GM12878 (cell line): ENCODE results near the gene SERTAD2. TPM values are rescaled to one million over a fixed set of nuclear protein-coding genes. Genes with fewer than 3 reads are reported as not detected.

Source experiments
- BCL11A ChIP-seq: IDR thresholded peaks from 2 replicates; pipeline ENCODE4 v1.6.1; 2011; ENCODE audit warnings: low read depth, low read length
- CHD2 ChIP-seq: IDR thresholded peaks from 2 replicates; pipeline ENCODE4 v1.6.1; 2011; ENCODE audit warnings: low read depth, low read length, improper control_type of control experiment, borderline replicate concordance
- E2F4 ChIP-seq: IDR thresholded peaks from 2 replicates; pipeline ENCODE4 v1.6.1; 2012; ENCODE audit warnings: low read depth, low read length, improper control_type of control experiment
- EED ChIP-seq: sonication (generic); IDR thresholded peaks from 2 replicates; pipeline ENCODE4 v1.6.1; 2016; ENCODE audit warnings: antibody characterized with exemption, low read depth
- EGR1 ChIP-seq, 2 experiments: IDR thresholded peaks; 1 replicate in 1 of 2; 2 replicates in 1 of 2; pipeline ENCODE4 v1.6.1; 2011 to 2012; ENCODE audit warnings: low read depth in 2 of 2, low read length in 2 of 2, borderline replicate concordance in 1 of 2, mild to moderate bottlenecking in 1 of 2, moderate library complexity in 1 of 2
- ETV6 ChIP-seq, 2 experiments: fragments of 450-650 bp in 1 of 2; IDR thresholded peaks in 1 of 2; conservative IDR thresholded peaks in 1 of 2; 2 replicates each; pipeline ENCODE4 v1.6.1; 2014; ENCODE audit warnings: antibody characterized with exemption in 1 of 2, borderline replicate concordance in 1 of 2, low read depth in 1 of 2, mild to moderate bottlenecking in 1 of 2, moderate library complexity in 1 of 2
- FOS ChIP-seq: IDR thresholded peaks from 3 replicates; pipeline ENCODE4 v1.6.1; 2011; ENCODE audit warnings: borderline replicate concordance; ENCODE audit not compliant: insufficient read length; ENCODE audit errors: extremely low read depth
- GABPA ChIP-seq: IDR thresholded peaks from 2 replicates; pipeline ENCODE4 v1.6.1; 2014; ENCODE audit warnings: antibody characterized with exemption, low read depth, mild to moderate bottlenecking, inconsistent platforms
- NR2F1 ChIP-seq: fragments of 450-650 bp; conservative IDR thresholded peaks from 2 replicates; pipeline ENCODE4 v1.6.1; 2017; ENCODE audit warnings: mild to moderate bottlenecking
- PAX5 ChIP-seq: IDR thresholded peaks from 2 replicates; pipeline ENCODE4 v1.6.1; 2011; ENCODE audit warnings: low read depth, low read length, borderline replicate concordance
- POLR2AphosphoS2 ChIP-seq: IDR thresholded peaks from 2 replicates; pipeline ENCODE4 v1.6.1; 2011; ENCODE audit warnings: low read depth, mild to moderate bottlenecking, low read length, improper control_type of control experiment, moderate library complexity
- RELA ChIP-seq: fragments of 450-650 bp; IDR thresholded peaks from 2 replicates; pipeline ENCODE4 v1.8.0; 2014; ENCODE audit warnings: borderline replicate concordance; ENCODE audit not compliant: partially characterized antibody
- RFX5 ChIP-seq: IDR thresholded peaks from 2 replicates; pipeline ENCODE4 v1.6.1; 2011; ENCODE audit warnings: low read depth, low read length, improper control_type of control experiment
- SKIL ChIP-seq: fragments of 450-650 bp; IDR thresholded peaks from 2 replicates; pipeline ENCODE4 v1.6.1; 2017; ENCODE audit warnings: mild to moderate bottlenecking, low read depth, inconsistent platforms; ENCODE audit not compliant: poor library complexity, severe bottlenecking
- SREBF2 ChIP-seq: IDR thresholded peaks from 2 replicates; pipeline ENCODE4 v1.6.1; 2012; ENCODE audit warnings: mild to moderate bottlenecking, low read length
- SUPT20H ChIP-seq: IDR thresholded peaks from 2 replicates; pipeline ENCODE4 v1.6.1; 2011; ENCODE audit warnings: low read depth, mild to moderate bottlenecking, low read length, moderate library complexity, borderline replicate concordance; ENCODE audit not compliant: control insufficient read depth
- USF1 ChIP-seq: IDR thresholded peaks from 2 replicates; pipeline ENCODE4 v1.6.1; 2011; ENCODE audit warnings: borderline replicate concordance, low read depth, mild to moderate bottlenecking, moderate library complexity, mixed read lengths, low read length; ENCODE audit not compliant: insufficient read depth; ENCODE audit errors: extremely low read length
- ZBTB11 ChIP-seq: fragments of 450-650 bp; formaldehyde crosslinking; IDR thresholded peaks from 2 replicates; pipeline ENCODE4 v1.5.0; 2022; ENCODE audit warnings: mild to moderate bottlenecking, missing genetic modification characterization
- ZNF217 ChIP-seq: fragments of 450-650 bp; IDR thresholded peaks from 2 replicates; pipeline ENCODE4 v1.6.1; 2017; ENCODE audit warnings: antibody characterized with exemption, mild to moderate bottlenecking
- ZNF622 ChIP-seq: fragments of 450-650 bp; IDR thresholded peaks from 2 replicates; pipeline ENCODE4 v1.6.1; 2017; ENCODE audit warnings: mild to moderate bottlenecking, inconsistent platforms
- ZZZ3 ChIP-seq: IDR thresholded peaks from 2 replicates; pipeline ENCODE4 v1.6.1; 2011; ENCODE audit warnings: low read depth; ENCODE audit not compliant: control insufficient read depth, insufficient read length
- polyA plus RNA-seq, 11 experiments: library from polyadenylated mRNA; depleted of rRNA in 4 of 11; unstranded in 6 of 11; stranded (reverse) in 5 of 11; fragments of >200 nt; fragmentation: Nextera tagmentation in 4 of 11; fragmentation: Illumina TruSeq in 1 of 11; extraction: Ambion mirVana in 4 of 11; extraction: Trizol in 1 of 11; gene quantifications; 1 replicate in 1 of 11; 2 replicates in 10 of 11; pipeline versions ENCODE4 v1.2.1 to v1.2.3, GENCODE V29; 2011 to 2016; ENCODE audit warnings: inconsistent platforms in 2 of 11, missing spikeins in 2 of 11, low read depth in 1 of 11
- total RNA-seq, 4 experiments: library from RNA; depleted of rRNA in 3 of 4; stranded (reverse); fragments of >200 nt in 3 of 4; fragmentation: Illumina TruSeq in 1 of 4; extraction: Trizol in 1 of 4; gene quantifications; 2 replicates each; pipeline versions ENCODE4 v1.2.1 to v1.2.3, GENCODE V29; 2013 to 2021

Gene SERTAD2
- total and polyA plus RNA-seq, 10 of the 15 experiments (the other 5 are each of a cell fraction or from before 2014, with no cell fraction given), result 7.9 to 28.7 (median 20.1) TPM

GRCh38 chr2:64609227-64609941 lies 44.3 kb downstream of the SERTAD2 start (continued):
- no peak for TF ChIP-seq SKIL
- TF ChIP-seq SREBF2, result no peak
- TF ChIP-seq ETV6 (conservative IDR thresholded peaks at IDR 0.05 in 1 of 2, IDR thresholded peaks at IDR 0.05 in 1 of 2; ENCODE audit: borderline replicate concordance in 1 of 2, low read depth in 1 of 2), result no peak
- TF ChIP-seq ZNF622, result no peak
- TF ChIP-seq FOS, result no peak
- no peak for TF ChIP-seq E2F4
- no peak for TF ChIP-seq RELA
- no peak for TF ChIP-seq ZZZ3
- TF ChIP-seq RFX5, result no peak
- TF ChIP-seq NR2F1, result peak; percentile 76
- TF ChIP-seq SUPT20H, result no peak
- TF ChIP-seq CHD2, result no peak
- TF ChIP-seq BCL11A, result no peak
- no peak for TF ChIP-seq ZBTB11 (CRISPR knock-in tag)
- 0 out of 2 replicates have a peak, but pooled peaks have one; percentile 0 for TF ChIP-seq EED
- TF ChIP-seq ZNF217, result peak; percentile 83
- no peak for TF ChIP-seq POLR2AphosphoS2
- TF ChIP-seq PAX5, result no peak
- no peak for TF ChIP-seq USF1
- TF ChIP-seq EGR1 (IDR thresholded peaks at IDR 0.05; ENCODE audit: borderline replicate concordance in 1 of 2, low read depth in 2 of 2, low read length in 2 of 2), result peak in 1 of 2 experiments; percentile 52; a peak in 1 of 3 replicates
- TF ChIP-seq GABPA, result no peak
